Measurements from ENCODE around the gene UBE4A.

DNA sequence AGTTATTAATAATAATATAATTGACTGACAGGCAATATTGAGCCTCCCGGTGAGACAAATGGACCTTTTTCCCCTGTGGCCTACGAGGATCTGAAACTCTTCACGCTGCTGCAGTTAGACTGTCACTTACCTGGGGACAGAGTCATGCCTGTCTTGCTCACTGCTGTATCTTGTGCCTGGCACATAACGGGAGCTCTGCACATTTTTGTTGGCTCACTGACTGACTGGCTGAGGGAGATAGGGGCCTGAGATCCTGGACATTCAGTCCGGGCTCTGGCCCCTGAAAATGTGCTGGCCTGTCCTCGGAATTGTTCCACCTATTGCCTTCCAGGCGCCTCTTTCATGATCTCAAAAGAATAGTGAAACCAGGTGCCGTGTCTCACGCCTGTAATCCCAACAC is 16.2 kb upstream of the UBE4A start:
- TF ChIP-seq POLR2A (IDR thresholded peaks at IDR 0.05) = no peak
- no peak for TF ChIP-seq CTCF (IDR thresholded peaks at IDR 0.05)
- TF ChIP-seq POLR2AphosphoS5 (IDR thresholded peaks at IDR 0.05) = no peak
